Activated CD4-positive, alpha-beta T cell treated with anti-CD3 and anti-CD28 coated beads for 48 hours (primary cell): ENCODE measurements around the gene VPS54.

Source experiments
- DNase-seq: peaks from one replicate; pipeline ENCODE4 v3.0.0-alpha.2; 2020

The VPS54 gene

GRCh38 chr2:64019083-64019974, at the start of gene VPS54:
TSS of gene VPS54 (minus strand) at chr2:64019428. CDS start at chr2:63983999, 35,429 bp downstream.
- peak; percentile 66 for DNase-seq

GRCh38 chr2:64067326-64067725, 48.1 kb upstream of the VPS54 start:
- DNase-seq = no peak

- no peak for DNase-seq
These were observed 46.3 kb upstream of the VPS54 start for GRCh38 chr2:64065516-64065915.

- no peak for DNase-seq
These were observed 44.7 kb upstream of the VPS54 start for GRCh38 chr2:64063924-64064331.

GRCh38 chr2:64063454-64063853, 44.2 kb upstream of the VPS54 start:
- no peak for DNase-seq

GRCh38 chr2:64062840-64063239, 43.6 kb upstream of the VPS54 start:
- no peak for DNase-seq

- DNase-seq = no peak
These were observed 40.0 kb upstream of the VPS54 start for GRCh38 chr2:64059270-64059669.

- no peak for DNase-seq
These were observed 36.8 kb upstream of the VPS54 start for GRCh38 chr2:64056021-64056420.

GRCh38 chr2:64054161-64054915, 35.1 kb upstream of the VPS54 start:
- DNase-seq = no peak

- DNase-seq = no peak
These were observed 33.4 kb upstream of the VPS54 start for GRCh38 chr2:64052463-64053241.

GRCh38 chr2:64049633-64050220, 30.5 kb upstream of the VPS54 start:
- peak; percentile 78 for DNase-seq

- no peak for DNase-seq
These were observed 26.7 kb upstream of the VPS54 start for GRCh38 chr2:64045938-64046337.

GRCh38 chr2:64040161-64040560, 20.9 kb upstream of the VPS54 start:
- no peak for DNase-seq

GRCh38 chr2:64036034-64036705, 16.9 kb upstream of the VPS54 start:
- no peak for DNase-seq

- peak; percentile 32 for DNase-seq
These were observed 16.1 kb upstream of the VPS54 start for GRCh38 chr2:64035072-64035942.

- DNase-seq = no peak
These were observed 10.0 kb upstream of the VPS54 start for GRCh38 chr2:64029116-64029665.

GRCh38 chr2:64025741-64026140, 6.5 kb upstream of the VPS54 start:
- no peak for DNase-seq

GRCh38 chr2:64024259-64024949, 5.2 kb upstream of the VPS54 start:
- no peak for DNase-seq

- DNase-seq = no peak
These were observed 4.4 kb upstream of the VPS54 start for GRCh38 chr2:64023485-64024258.
